Measurements from ENCODE around the gene ALG6. TPM values are rescaled to one million over a fixed set of nuclear protein-coding genes. Genes with fewer than 3 reads are reported as not detected.

ALG6 gene
- total RNA-seq, 2 donors from 2014 or later = 1.8 to 8.3 TPM

DNA sequence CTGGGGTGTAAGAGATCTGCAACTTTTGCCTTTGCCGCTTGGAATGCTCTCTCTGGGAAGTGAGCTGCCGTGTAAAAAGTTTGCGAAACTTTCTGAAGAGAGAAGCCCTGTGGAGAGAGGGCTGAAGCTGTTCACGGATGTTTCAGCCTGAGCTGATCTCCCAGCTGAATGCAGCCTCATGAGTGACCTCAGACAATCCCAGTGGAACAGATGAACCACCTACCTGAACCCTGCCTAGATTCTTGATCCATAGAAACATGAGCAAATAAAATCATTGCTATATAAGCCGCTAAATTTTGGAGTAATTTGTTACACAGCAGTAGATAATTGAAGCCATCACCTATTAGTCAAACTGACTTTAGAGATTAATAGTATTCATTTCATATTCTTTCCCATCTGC lies 4.4 kb upstream of the ALG6 start:
- H3K4me1 ChIP-seq (ENCODE audit: control insufficient read depth in 1 of 2, low read depth in 2 of 2) = peaks cover 0 to under 1% of the 10 kb centered on the region in 2 donors
- no peak for TF ChIP-seq CTCF (IDR thresholded peaks at IDR 0.05)
- no peak for ATAC-seq (ENCODE audit: insufficient number of reproducible peaks, low FRiP score, low read depth)
- H3K27ac ChIP-seq = no peak overlapping the region
- H3K9me3 ChIP-seq = no peaks in the 10 kb centered on the region
- DNase-seq (ENCODE audit: low spot score) = no peak
- H3K36me3 ChIP-seq = no peaks in the 10 kb centered on the region
- no peak overlapping the region for H3K4me3 ChIP-seq
- no peaks in the 10 kb centered on the region for H3K27me3 ChIP-seq (replicated peaks; ENCODE audit: insufficient read depth)

GRCh38 chr1:63366908-63367214 lies 566 bp upstream of the ALG6 start:
- no peaks in the 10 kb centered on the region for H3K36me3 ChIP-seq
- no peak for TF ChIP-seq CTCF (IDR thresholded peaks at IDR 0.05)
- H3K27ac ChIP-seq = peak overlapping the region in 1 of 2 donors; percentile 41
- H3K27me3 ChIP-seq (replicated peaks; ENCODE audit: insufficient read depth) = no peaks in the 10 kb centered on the region
- peak overlapping the region; percentile 78 for H3K4me3 ChIP-seq
- no peak for DNase-seq (ENCODE audit: low spot score)
- H3K9me3 ChIP-seq = no peaks in the 10 kb centered on the region
- no peak for ATAC-seq (ENCODE audit: insufficient number of reproducible peaks, low FRiP score, low read depth)
- H3K4me1 ChIP-seq (ENCODE audit: control insufficient read depth in 1 of 2, low read depth in 2 of 2) = peaks cover 7 to 9% of the 10 kb centered on the region in 2 donors

GRCh38 chr1:63368131-63368530 lies 704 bp downstream of the ALG6 start:
- H3K27me3 ChIP-seq (replicated peaks; ENCODE audit: insufficient read depth) = no peaks in the 10 kb centered on the region
- TF ChIP-seq CTCF (IDR thresholded peaks at IDR 0.05) = no peak
- peak overlapping the region; percentile 78 for H3K4me3 ChIP-seq
- no peaks in the 10 kb centered on the region for H3K36me3 ChIP-seq
- H3K9me3 ChIP-seq = no peaks in the 10 kb centered on the region
- DNase-seq (ENCODE audit: low spot score) (no peak), ATAC-seq (ENCODE audit: insufficient number of reproducible peaks, low FRiP score, low read depth) (no peak)
- peaks cover 7 to 9% of the 10 kb centered on the region in 2 donors for H3K4me1 ChIP-seq (ENCODE audit: control insufficient read depth in 1 of 2, low read depth in 2 of 2)
- peak overlapping the region; percentile 41 to 59 for H3K27ac ChIP-seq

- Histone ChIP-seq H3K27ac (no peak overlapping the region), H3K4me1 (ENCODE audit: control insufficient read depth in 1 of 2, low read depth in 2 of 2) (no peaks in the 10 kb centered on the region), H3K9me3 (no peaks in the 10 kb centered on the region), H3K27me3 (replicated peaks; ENCODE audit: insufficient read depth) (no peaks in the 10 kb centered on the region), H3K36me3 (no peaks in the 10 kb centered on the region), H3K4me3 (no peak overlapping the region)
- DNase-seq (ENCODE audit: low spot score) (no peak), ATAC-seq (ENCODE audit: insufficient number of reproducible peaks, low FRiP score, low read depth) (no peak)
- no peak for TF ChIP-seq CTCF (IDR thresholded peaks at IDR 0.05)
These were observed 12.2 kb downstream of the ALG6 start for GRCh38 chr1:63379583-63379982.

DNA sequence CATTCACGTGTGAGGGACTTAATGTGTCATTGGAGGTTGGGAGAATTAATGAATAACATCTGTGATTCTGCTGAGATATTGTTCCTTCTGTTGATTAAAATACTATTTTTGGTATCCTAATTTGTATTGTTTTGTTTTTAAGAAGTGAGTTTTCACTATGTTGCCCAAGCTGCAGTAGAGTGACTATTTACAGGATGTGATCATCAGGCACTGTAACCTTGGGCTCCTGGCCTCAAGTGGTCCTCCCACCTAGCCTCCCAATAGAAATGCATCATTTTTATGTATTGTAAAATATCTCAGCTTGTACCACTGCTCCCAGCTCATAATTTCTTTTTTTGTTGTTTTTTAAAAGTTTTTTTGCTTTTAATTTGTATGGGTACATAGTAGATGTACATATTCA lies 14.3 kb downstream of the ALG6 start:
- no peaks in the 10 kb centered on the region for H3K9me3 ChIP-seq
- DNase-seq (ENCODE audit: low spot score) (no peak), ATAC-seq (ENCODE audit: insufficient number of reproducible peaks, low FRiP score, low read depth) (no peak)
- no peaks in the 10 kb centered on the region for H3K4me1 ChIP-seq (ENCODE audit: control insufficient read depth in 1 of 2, low read depth in 2 of 2)
- H3K4me3 ChIP-seq = no peak overlapping the region
- H3K36me3 ChIP-seq = no peaks in the 10 kb centered on the region
- no peak overlapping the region for H3K27ac ChIP-seq
- no peak for TF ChIP-seq CTCF (IDR thresholded peaks at IDR 0.05)
- no peaks in the 10 kb centered on the region for H3K27me3 ChIP-seq (replicated peaks; ENCODE audit: insufficient read depth)

All from thoracic aorta (tissue), 2 donors.